WTC11 (cell line): ENCODE results near the gene CD2. TPM values are rescaled to one million over a fixed set of nuclear protein-coding genes. Genes with fewer than 3 reads are reported as not detected.

Source experiments
- ATAC-seq: fragments of 200-7000 bp; cut with Tn5 transposase; 2 replicates; pipeline ENCODE4 v1.10.0; 2021; ENCODE audit warnings: mild to moderate bottlenecking, moderate library complexity
- CTCF ChIA-PET: fragments of 300-600 bp; sonication (Branson Sonifier 250); formaldehyde crosslinking; loops from one replicate; lab custom pipeline; 2021; ENCODE audit warnings: antibody characterized with exemption; lab: Charles Lee
- POLR2A ChIA-PET: fragments of 350-600 bp; sonication (Branson Sonifier 250); formaldehyde crosslinking; loops from one replicate; lab custom pipeline; 2021; ENCODE audit warnings: antibody characterized with exemption; lab: Charles Lee
- DNase-seq: peaks from one replicate; pipeline ENCODE4 v3.0.0; 2021; ENCODE audit warnings: low spot score
- H3K27ac Mint-ChIP-seq: 2 replicates; pipeline ENCODE4 v1.8.0; 2021; ENCODE audit warnings: mixed read lengths
- H3K27me3 Mint-ChIP-seq: 2 replicates; pipeline ENCODE4 v1.8.0; 2021; ENCODE audit warnings: low read depth, mild to moderate bottlenecking, moderate library complexity, mixed read lengths
- H3K36me3 Mint-ChIP-seq: 2 replicates; pipeline ENCODE4 v1.8.0; 2021; ENCODE audit warnings: mixed read lengths
- H3K4me1 Mint-ChIP-seq: 2 replicates; pipeline ENCODE4 v1.8.0; 2022; ENCODE audit warnings: mixed read lengths
- H3K4me3 Mint-ChIP-seq: 2 replicates; pipeline ENCODE4 v1.8.0; 2021; ENCODE audit warnings: mild to moderate bottlenecking, moderate library complexity, mixed read lengths
- H3K9me3 Mint-ChIP-seq: 2 replicates; pipeline ENCODE4 v1.8.0; 2021; ENCODE audit warnings: mixed read lengths
- ATF1 ChIP-seq: sonication (generic); formaldehyde crosslinking; IDR thresholded peaks from 2 replicates; pipeline ENCODE4 v1.8.1; 2023; ENCODE audit warnings: mild to moderate bottlenecking, moderate library complexity, missing genetic modification reagents
- CBFB ChIP-seq: sonication (generic); formaldehyde crosslinking; IDR thresholded peaks from 2 replicates; pipeline ENCODE4 v1.8.1; 2022; ENCODE audit warnings: mild to moderate bottlenecking, low read depth, missing genetic modification reagents
- CREM ChIP-seq: sonication (generic); formaldehyde crosslinking; IDR thresholded peaks from 2 replicates; pipeline ENCODE4 v1.8.1; 2022; ENCODE audit warnings: mild to moderate bottlenecking, missing genetic modification reagents, moderate library complexity
- FOXK1 ChIP-seq: sonication (generic); formaldehyde crosslinking; IDR thresholded peaks from 2 replicates; pipeline ENCODE4 v1.8.0; 2022; ENCODE audit warnings: mild to moderate bottlenecking, moderate library complexity, missing genetic modification reagents
- JAZF1 ChIP-seq: fragments of 250-450 bp; sonication (Bioruptor Pico); IDR thresholded peaks from 2 replicates; pipeline ENCODE4 v1.9.0; 2021; ENCODE audit warnings: moderate library complexity, mild to moderate bottlenecking, inconsistent platforms
- MLX ChIP-seq: sonication (generic); formaldehyde crosslinking; IDR thresholded peaks from 2 replicates; pipeline ENCODE4 v1.8.1; 2023; ENCODE audit warnings: mild to moderate bottlenecking, missing genetic modification reagents, moderate library complexity
- MYBL2 ChIP-seq: sonication (generic); formaldehyde crosslinking; IDR thresholded peaks from 2 replicates; pipeline ENCODE4 v1.8.1; 2023; ENCODE audit warnings: mild to moderate bottlenecking, moderate library complexity, missing genetic modification reagents
- OVOL2 ChIP-seq: fragments of 250-450 bp; sonication (Bioruptor Pico); IDR thresholded peaks from 2 replicates; pipeline ENCODE4 v1.9.0; 2021; ENCODE audit warnings: mild to moderate bottlenecking, borderline replicate concordance
- PRDM15 ChIP-seq: sonication (generic); formaldehyde crosslinking; IDR thresholded peaks from 2 replicates; pipeline ENCODE4 v1.8.0; 2022; ENCODE audit warnings: missing genetic modification reagents
- SMAD4 ChIP-seq: sonication (generic); formaldehyde crosslinking; IDR thresholded peaks from 2 replicates; pipeline ENCODE4 v1.8.0; 2022; ENCODE audit warnings: mild to moderate bottlenecking, missing genetic modification reagents
- TCF7 ChIP-seq: sonication (generic); formaldehyde crosslinking; IDR thresholded peaks from 2 replicates; pipeline ENCODE4 v1.8.0; 2022; ENCODE audit warnings: mild to moderate bottlenecking, low read depth, missing genetic modification reagents, moderate library complexity
- ZBTB43 ChIP-seq: sonication (generic); formaldehyde crosslinking; IDR thresholded peaks from 2 replicates; pipeline ENCODE4 v1.8.1; 2023; ENCODE audit warnings: mild to moderate bottlenecking, missing genetic modification reagents
- ZNF317 ChIP-seq: sonication (generic); formaldehyde crosslinking; IDR thresholded peaks from 2 replicates; pipeline ENCODE4 v1.8.1; 2023; ENCODE audit warnings: low read depth, mild to moderate bottlenecking, moderate library complexity, missing genetic modification reagents, borderline replicate concordance
- total RNA-seq: library from RNA; stranded (reverse); gene quantifications from 3 replicates; pipeline ENCODE4 v1.2.3, GENCODE V29; 2021
- TF ChIP-seq, protein P1 (sequence below): fragments of 200-600 bp; IDR thresholded peaks from 2 replicates; pipeline ENCODE4 v1.8.0; 2022; ENCODE audit warnings: antibody characterized with exemption
- TF ChIP-seq, protein P2 (sequence below): sonication (generic); formaldehyde crosslinking; IDR thresholded peaks from 2 replicates; pipeline ENCODE4 v1.8.0; 2022; ENCODE audit warnings: mild to moderate bottlenecking, missing genetic modification reagents
- TF ChIP-seq, protein P3 (sequence below): sonication (generic); formaldehyde crosslinking; IDR thresholded peaks from 2 replicates; pipeline ENCODE4 v1.8.0; 2023; ENCODE audit warnings: missing genetic modification reagents, mild to moderate bottlenecking, borderline replicate concordance
- TF ChIP-seq, protein P4 (sequence below): sonication (generic); formaldehyde crosslinking; IDR thresholded peaks from 2 replicates; pipeline ENCODE4 v1.8.1; 2023; ENCODE audit warnings: mild to moderate bottlenecking, missing genetic modification reagents, moderate library complexity

Gene CD2
- total RNA-seq, 1 experiment from 2014 or later = 0.13 TPM

- Mint-ChIP-seq H3K27ac (no peak overlapping the region), H3K4me1 (no peaks in the 10 kb centered on the region), H3K4me3 (no peak overlapping the region), H3K36me3 (peaks cover 50% of the 10 kb centered on the region), H3K9me3 (peaks cover 79% of the 10 kb centered on the region), H3K27me3 (peaks cover 14% of the 10 kb centered on the region)
- DNase-seq = no peak
- ATAC-seq = no peak
- ChIA-PET POLR2A (no interaction called here), CTCF (no interaction called here)
- TF ChIP-seq, protein P1, sequence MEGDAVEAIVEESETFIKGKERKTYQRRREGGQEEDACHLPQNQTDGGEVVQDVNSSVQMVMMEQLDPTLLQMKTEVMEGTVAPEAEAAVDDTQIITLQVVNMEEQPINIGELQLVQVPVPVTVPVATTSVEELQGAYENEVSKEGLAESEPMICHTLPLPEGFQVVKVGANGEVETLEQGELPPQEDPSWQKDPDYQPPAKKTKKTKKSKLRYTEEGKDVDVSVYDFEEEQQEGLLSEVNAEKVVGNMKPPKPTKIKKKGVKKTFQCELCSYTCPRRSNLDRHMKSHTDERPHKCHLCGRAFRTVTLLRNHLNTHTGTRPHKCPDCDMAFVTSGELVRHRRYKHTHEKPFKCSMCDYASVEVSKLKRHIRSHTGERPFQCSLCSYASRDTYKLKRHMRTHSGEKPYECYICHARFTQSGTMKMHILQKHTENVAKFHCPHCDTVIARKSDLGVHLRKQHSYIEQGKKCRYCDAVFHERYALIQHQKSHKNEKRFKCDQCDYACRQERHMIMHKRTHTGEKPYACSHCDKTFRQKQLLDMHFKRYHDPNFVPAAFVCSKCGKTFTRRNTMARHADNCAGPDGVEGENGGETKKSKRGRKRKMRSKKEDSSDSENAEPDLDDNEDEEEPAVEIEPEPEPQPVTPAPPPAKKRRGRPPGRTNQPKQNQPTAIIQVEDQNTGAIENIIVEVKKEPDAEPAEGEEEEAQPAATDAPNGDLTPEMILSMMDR = no peak
Measured at GRCh38 chr1:116743535-116743934, 10.7 kb upstream of the CD2 start.

- Mint-ChIP-seq H3K9me3 (peaks cover 66% of the 10 kb centered on the region), H3K27ac (no peak overlapping the region), H3K36me3 (peaks cover 43% of the 10 kb centered on the region), H3K27me3 (peaks cover 12% of the 10 kb centered on the region), H3K4me3 (no peak overlapping the region)
- no peak for ATAC-seq
- CTCF ChIA-PET = no interaction called here
- TF ChIP-seq, protein P2, sequence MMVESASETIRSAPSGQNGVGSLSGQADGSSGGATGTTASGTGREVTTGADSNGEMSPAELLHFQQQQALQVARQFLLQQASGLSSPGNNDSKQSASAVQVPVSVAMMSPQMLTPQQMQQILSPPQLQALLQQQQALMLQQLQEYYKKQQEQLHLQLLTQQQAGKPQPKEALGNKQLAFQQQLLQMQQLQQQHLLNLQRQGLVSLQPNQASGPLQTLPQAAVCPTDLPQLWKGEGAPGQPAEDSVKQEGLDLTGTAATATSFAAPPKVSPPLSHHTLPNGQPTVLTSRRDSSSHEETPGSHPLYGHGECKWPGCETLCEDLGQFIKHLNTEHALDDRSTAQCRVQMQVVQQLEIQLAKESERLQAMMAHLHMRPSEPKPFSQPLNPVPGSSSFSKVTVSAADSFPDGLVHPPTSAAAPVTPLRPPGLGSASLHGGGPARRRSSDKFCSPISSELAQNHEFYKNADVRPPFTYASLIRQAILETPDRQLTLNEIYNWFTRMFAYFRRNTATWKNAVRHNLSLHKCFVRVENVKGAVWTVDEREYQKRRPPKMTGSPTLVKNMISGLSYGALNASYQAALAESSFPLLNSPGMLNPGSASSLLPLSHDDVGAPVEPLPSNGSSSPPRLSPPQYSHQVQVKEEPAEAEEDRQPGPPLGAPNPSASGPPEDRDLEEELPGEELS (CRISPR knock-in tag) = no peak
- TF ChIP-seq FOXK1 (CRISPR knock-in tag) (no peak), TCF7 (no peak), MLX (CRISPR knock-in tag) (no peak), JAZF1 (CRISPR knock-in tag) (no peak), CREM (CRISPR knock-in tag) (no peak), SMAD4 (CRISPR knock-in tag) (no peak), ZBTB43 (CRISPR knock-in tag) (no peak), MYBL2 (no peak), ATF1 (CRISPR knock-in tag) (no peak), ZNF317 (CRISPR knock-in tag) (no peak), OVOL2 (no peak), CBFB (CRISPR knock-in tag) (no peak), PRDM15 (CRISPR knock-in tag) (no peak)
- TF ChIP-seq, protein P1 = no peak
- TF ChIP-seq, protein P3, sequence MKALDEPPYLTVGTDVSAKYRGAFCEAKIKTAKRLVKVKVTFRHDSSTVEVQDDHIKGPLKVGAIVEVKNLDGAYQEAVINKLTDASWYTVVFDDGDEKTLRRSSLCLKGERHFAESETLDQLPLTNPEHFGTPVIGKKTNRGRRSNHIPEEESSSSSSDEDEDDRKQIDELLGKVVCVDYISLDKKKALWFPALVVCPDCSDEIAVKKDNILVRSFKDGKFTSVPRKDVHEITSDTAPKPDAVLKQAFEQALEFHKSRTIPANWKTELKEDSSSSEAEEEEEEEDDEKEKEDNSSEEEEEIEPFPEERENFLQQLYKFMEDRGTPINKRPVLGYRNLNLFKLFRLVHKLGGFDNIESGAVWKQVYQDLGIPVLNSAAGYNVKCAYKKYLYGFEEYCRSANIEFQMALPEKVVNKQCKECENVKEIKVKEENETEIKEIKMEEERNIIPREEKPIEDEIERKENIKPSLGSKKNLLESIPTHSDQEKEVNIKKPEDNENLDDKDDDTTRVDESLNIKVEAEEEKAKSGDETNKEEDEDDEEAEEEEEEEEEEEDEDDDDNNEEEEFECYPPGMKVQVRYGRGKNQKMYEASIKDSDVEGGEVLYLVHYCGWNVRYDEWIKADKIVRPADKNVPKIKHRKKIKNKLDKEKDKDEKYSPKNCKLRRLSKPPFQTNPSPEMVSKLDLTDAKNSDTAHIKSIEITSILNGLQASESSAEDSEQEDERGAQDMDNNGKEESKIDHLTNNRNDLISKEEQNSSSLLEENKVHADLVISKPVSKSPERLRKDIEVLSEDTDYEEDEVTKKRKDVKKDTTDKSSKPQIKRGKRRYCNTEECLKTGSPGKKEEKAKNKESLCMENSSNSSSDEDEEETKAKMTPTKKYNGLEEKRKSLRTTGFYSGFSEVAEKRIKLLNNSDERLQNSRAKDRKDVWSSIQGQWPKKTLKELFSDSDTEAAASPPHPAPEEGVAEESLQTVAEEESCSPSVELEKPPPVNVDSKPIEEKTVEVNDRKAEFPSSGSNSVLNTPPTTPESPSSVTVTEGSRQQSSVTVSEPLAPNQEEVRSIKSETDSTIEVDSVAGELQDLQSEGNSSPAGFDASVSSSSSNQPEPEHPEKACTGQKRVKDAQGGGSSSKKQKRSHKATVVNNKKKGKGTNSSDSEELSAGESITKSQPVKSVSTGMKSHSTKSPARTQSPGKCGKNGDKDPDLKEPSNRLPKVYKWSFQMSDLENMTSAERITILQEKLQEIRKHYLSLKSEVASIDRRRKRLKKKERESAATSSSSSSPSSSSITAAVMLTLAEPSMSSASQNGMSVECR (CRISPR knock-in tag) = no peak
- TF ChIP-seq, protein P4, sequence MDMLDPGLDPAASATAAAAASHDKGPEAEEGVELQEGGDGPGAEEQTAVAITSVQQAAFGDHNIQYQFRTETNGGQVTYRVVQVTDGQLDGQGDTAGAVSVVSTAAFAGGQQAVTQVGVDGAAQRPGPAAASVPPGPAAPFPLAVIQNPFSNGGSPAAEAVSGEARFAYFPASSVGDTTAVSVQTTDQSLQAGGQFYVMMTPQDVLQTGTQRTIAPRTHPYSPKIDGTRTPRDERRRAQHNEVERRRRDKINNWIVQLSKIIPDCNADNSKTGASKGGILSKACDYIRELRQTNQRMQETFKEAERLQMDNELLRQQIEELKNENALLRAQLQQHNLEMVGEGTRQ (CRISPR knock-in tag) = no peak
- TF ChIP-seq, all 79 proteins: peak for 0
- POLR2A ChIA-PET = no interaction called here
- no peaks in the 10 kb centered on the region for H3K4me1 Mint-ChIP-seq
- DNase-seq = no peak
Measured at GRCh38 chr1:116748272-116748671, 6.0 kb upstream of the CD2 start.
